Fibroblast of mammary gland (primary cell): ENCODE data around the gene PABPN1L.

Experiments
- DNase-seq: peaks from one replicate; pipeline ENCODE4 v3.0.0-alpha.2; 2010; ENCODE audit warnings: low read depth
- H3K4me3 ChIP-seq: 2 replicates; pipeline ENCODE4 v1.5.1; 2011; ENCODE audit warnings: low read depth, mild to moderate bottlenecking, low read length, moderate library complexity; ENCODE audit not compliant: control insufficient read depth
- CTCF ChIP-seq: conservative IDR thresholded peaks from 2 replicates; pipeline ENCODE4 v1.5.1; 2011; ENCODE audit warnings: low read depth, low read length, inconsistent platforms; ENCODE audit not compliant: control insufficient read depth, insufficient read depth

PABPN1L gene

GRCh38 chr16:88841521-88842307 lies 24.7 kb downstream of the PABPN1L start:
- no peak overlapping the region for H3K4me3 ChIP-seq
- DNase-seq: no peak
- no peak for TF ChIP-seq CTCF

GRCh38 chr16:88840600-88841215 lies 25.8 kb downstream of the PABPN1L start:
- no peak overlapping the region for H3K4me3 ChIP-seq
- DNase-seq: no peak
- no peak for TF ChIP-seq CTCF

- no peak overlapping the region for H3K4me3 ChIP-seq
- no peak for DNase-seq
- TF ChIP-seq CTCF: no peak
These were observed 26.5 kb downstream of the PABPN1L start for GRCh38 chr16:88839745-88840599.

- no peak for TF ChIP-seq CTCF
- no peak overlapping the region for H3K4me3 ChIP-seq
- no peak for DNase-seq
These were observed 27.4 kb downstream of the PABPN1L start for GRCh38 chr16:88839026-88839529.

GRCh38 chr16:88838566-88838965 lies 27.9 kb downstream of the PABPN1L start:
- no peak for TF ChIP-seq CTCF
- H3K4me3 ChIP-seq: no peak overlapping the region
- DNase-seq: no peak

- TF ChIP-seq CTCF: no peak
- DNase-seq: no peak
- no peak overlapping the region for H3K4me3 ChIP-seq
These were observed 28.7 kb downstream of the PABPN1L start for GRCh38 chr16:88837806-88838205.
